ENCODE data around the gene ATP6V0C. TPM values are rescaled to one million over a fixed set of nuclear protein-coding genes. Genes with fewer than 3 reads are reported as not detected.
A peak's percentile ranks its signal among the peaks of the same experiment; 100 is the strongest.
"Not testable (repeated sequence)": the region's sequence is repeated elsewhere in the genome, so short reads cannot be mapped to it uniquely, and the experiment has no call there.

Gene ATP6V0C
- total RNA-seq, 2 donors from 2014 or later, result 218 to 230 TPM

GRCh38 chr16:2531696-2532493, 18.1 kb downstream of the ATP6V0C start:
- DNase-seq (peak; percentile 99), ATAC-seq (peak; percentile 86)
- intact Hi-C loops (cut with DNase I, micrococcal nuclease), result no loop called here

DNA sequence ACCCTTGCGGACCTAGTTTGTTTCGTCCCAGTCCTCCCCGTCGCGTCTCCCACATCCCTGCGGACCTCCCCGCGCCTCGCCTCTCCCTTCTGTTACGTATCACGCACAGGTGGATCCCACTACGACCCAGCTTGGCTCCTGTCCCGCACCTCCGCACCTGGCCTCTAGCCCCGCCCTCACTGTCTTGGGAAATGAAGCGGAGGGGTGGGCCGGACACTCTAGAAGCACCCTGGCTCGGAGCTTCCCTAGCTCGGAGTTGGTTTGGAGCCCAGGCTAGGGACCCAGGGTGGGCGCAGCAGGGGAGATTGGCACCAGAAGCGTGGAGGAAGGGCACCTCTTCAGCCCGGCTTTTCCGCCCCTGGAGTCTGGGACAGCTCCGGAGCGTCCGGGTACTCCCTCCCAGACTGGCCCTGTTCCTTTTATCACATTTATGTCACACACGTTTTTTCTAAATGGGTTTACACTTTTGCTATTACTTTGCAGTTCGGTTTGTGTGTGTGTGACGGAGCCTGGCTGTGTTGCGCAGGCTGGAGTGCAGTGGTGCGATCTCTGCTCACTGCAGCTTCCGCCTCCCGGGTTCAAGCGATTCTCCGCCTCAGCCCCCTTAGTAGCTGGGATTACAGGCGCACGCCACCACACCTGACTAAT, 18.9 kb downstream of the ATP6V0C start:
- intact Hi-C loops (cut with DNase I, micrococcal nuclease), result no loop called here
- DNase-seq (peak; percentile 89 to 91), ATAC-seq (peak; percentile 62)

GRCh38 chr16:2533142-2533755, 19.5 kb downstream of the ATP6V0C start:
- intact Hi-C loops (cut with DNase I, micrococcal nuclease); ATAC-seq: not testable (repeated sequence)
- peak in 1 of 2 donors; percentile 22 for DNase-seq

GRCh38 chr16:2533912-2534311, 20.2 kb downstream of the ATP6V0C start:
- peak in 1 of 2 donors; percentile 7 for DNase-seq
- intact Hi-C loops (cut with DNase I, micrococcal nuclease), result no loop called here
- no peak for ATAC-seq

GRCh38 chr16:2534335-2534734, 20.6 kb downstream of the ATP6V0C start:
- DNase-seq; intact Hi-C loops (cut with DNase I, micrococcal nuclease); ATAC-seq: not testable (repeated sequence)

DNA sequence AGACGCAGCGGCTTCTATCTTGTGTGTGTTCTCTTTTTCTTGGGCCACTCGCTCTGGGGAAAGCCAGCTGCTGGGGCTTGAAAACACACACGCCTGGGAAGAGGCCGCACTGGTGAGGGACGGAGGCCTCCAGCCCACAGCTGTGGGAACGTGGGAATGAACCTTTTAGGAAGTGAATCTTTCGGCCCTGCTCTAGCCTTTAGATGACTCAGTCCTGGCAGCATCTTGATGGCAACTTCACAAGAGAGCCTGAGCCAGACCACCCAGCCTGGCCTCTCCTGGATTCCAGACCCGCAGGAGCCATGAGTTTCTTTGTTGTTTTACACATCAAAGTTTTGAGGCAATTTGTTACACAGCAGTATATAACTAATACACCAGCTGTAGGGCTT, 21.9 kb downstream of the ATP6V0C start:
- ATAC-seq, result no peak
- intact Hi-C loops (cut with DNase I, micrococcal nuclease), result no loop called here

GRCh38 chr16:2537451-2538379, 24.0 kb downstream of the ATP6V0C start, which contains the start of gene PDPK1:
Gene PDPK1 (plus strand): TSS chr16:2538021. CDS start chr16:2538113, 92 bp downstream.
- DNase-seq, result peak; percentile 93 to 95
- ATAC-seq, result peak; percentile 81
- intact Hi-C loops (cut with DNase I, micrococcal nuclease), result no loop called here

More for the DNA sequence above, 21.9 kb downstream of the ATP6V0C start:
- DNase-seq, result peak in 1 of 2 donors; percentile 19

- peak in 1 of 2 donors; percentile 6 for DNase-seq
- intact Hi-C loops (cut with DNase I, micrococcal nuclease); ATAC-seq: not testable (repeated sequence)
Observed at GRCh38 chr16:2539192-2539844, 25.6 kb downstream of the ATP6V0C start.

DNA sequence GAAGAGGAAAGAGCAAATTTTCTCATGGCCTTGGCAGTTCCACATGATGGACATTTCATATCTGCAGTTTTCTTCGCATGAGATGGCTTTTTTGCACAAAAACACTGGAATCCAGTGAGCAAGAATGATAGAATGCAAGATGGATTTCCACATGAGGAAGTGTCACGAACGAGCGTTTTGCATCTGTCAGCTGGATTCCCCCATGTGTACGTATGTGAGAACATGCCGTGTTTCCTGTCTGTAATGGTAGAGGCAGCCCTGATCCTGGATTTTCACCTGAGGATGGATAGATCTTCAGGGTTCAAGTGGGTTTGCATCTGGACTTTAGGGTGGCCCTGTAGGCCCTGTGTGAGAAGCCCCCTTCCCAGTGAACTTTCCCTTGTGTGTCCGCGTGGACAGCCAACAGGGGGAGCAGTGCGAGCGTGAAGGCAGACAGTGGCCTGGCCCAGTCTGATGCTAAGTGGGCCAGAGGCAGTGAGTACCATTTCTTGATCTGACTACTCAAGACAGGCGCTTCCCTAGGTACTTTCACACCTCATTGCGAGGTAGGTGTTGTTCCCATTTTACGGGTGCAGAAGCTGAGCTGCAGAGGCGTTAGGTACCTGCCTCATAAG, 26.2 kb downstream of the ATP6V0C start:
- intact Hi-C loops (cut with DNase I, micrococcal nuclease); ATAC-seq: not testable (repeated sequence)
- DNase-seq, result peak in 1 of 2 donors; percentile 61

GRCh38 chr16:2540912-2541311, 27.2 kb downstream of the ATP6V0C start:
- ATAC-seq; intact Hi-C loops (cut with DNase I, micrococcal nuclease); DNase-seq: not testable (repeated sequence)

DNA sequence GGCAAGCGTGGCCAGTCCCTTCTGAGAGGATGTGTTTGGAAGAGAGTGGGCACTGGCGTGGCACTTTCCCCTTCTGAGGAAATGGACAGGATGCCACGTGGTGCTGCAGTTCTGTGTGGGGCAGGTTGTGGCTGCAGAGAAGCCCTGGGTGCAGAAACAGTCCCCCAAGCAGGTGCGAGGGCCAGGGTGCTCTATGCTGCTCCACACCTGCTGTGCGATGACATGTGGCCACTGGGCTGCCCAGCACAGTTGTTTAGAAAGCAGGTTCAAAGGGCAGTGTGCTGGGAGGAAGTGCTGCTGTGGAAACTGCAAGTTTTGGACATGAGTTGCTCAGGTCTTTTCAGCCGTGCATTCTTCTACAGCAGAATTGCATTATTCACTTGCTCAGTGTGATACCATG, 27.7 kb downstream of the ATP6V0C start:
- intact Hi-C loops (cut with DNase I, micrococcal nuclease), result not testable (repeated sequence)
- ATAC-seq (peak; percentile 52), DNase-seq (peak in 1 of 2 donors; percentile 56)

- DNase-seq; intact Hi-C loops (cut with DNase I, micrococcal nuclease): not testable (repeated sequence)
Observed at GRCh38 chr16:2543771-2544170, 30.0 kb downstream of the ATP6V0C start.

GRCh38 chr16:2550283-2550878, 36.6 kb downstream of the ATP6V0C start:
- DNase-seq; intact Hi-C loops (cut with DNase I, micrococcal nuclease): not testable (repeated sequence)
- peak; percentile 81 for ATAC-seq

More at GRCh38 chr16:2543771-2544170, 30.0 kb downstream of the ATP6V0C start:
- ATAC-seq, result not testable (repeated sequence)

DNA sequence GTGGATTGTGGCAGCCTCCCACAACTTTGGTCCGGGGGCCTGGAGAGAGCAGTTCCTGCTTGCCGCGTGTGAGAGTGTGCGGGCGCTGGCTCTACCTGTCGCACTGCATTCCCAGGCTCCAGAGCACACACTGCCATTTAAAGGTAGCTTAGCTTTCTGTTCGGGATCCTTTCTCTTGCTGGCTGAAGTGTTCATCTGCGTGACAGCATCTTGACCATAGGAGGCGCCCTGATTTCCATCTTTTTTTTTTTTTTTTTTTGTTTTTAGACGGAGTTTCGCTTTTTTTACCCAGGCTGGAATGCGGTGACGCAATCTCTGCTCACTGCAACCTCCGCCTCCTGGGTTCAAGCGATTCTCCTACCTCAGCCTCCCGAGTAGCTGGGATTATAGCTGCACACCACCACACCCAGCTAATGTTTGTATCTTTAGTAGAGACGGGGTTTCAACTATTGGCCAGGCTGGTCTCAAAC, 37.7 kb downstream of the ATP6V0C start:
- DNase-seq; intact Hi-C loops (cut with DNase I, micrococcal nuclease): not testable (repeated sequence)

DNA sequence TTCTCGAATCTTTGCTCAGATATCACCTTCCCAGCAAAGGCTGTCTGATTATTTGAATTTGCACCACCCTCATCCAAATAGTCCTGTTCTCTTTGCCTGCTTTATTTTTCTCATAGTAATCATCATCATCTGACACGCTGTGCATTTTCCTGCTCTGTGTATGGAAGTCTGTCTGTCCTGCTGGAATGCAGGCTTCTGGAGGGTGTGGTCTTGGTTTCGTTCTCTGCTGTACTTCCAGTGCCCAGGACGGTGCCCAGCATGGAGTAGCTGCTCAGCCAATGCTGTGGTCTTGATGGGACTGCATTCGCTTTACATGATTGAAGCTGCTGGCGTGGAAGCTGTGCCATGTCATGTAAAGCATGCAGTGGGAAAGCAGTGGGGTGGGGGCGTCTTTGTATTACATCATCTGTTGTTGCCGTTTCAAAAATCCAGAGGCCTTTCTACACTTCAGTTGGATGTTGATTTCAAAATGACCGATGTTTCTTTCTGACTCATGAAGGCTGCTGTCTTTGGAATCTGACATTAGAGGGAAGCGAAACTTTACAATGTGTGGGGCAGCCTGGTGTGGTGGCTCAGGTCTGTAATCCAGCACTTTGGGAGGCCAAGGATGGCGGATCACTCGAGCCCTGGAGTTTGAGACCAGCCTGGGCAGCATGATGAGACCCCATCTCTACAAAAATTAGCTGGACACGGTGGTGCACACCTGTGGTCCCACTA, 41.1 kb downstream of the ATP6V0C start:
- ATAC-seq; DNase-seq; intact Hi-C loops (cut with DNase I, micrococcal nuclease): not testable (repeated sequence)

More for the DNA sequence above, 37.7 kb downstream of the ATP6V0C start:
- peak; percentile 52 for ATAC-seq

DNA sequence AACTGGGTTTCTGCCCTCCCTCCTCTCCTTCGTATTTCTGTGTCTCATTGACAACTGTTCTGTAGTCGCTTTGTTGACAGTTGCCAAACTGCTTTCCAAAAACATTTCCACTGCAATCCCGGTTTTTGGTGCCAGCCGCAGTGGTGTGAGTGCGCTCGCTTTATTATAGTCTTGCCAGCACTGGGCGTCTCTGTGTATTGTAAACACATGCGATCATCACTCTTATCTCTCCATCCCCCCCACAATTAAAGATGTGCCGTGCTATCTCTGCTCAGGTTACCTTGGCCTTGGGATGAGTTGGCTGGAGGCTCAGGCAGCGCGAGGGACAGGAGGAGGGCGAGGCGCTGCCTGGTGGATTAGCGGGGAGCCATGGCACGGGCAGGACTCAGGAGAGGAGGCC, 43.4 kb downstream of the ATP6V0C start:
- DNase-seq; ATAC-seq; intact Hi-C loops (cut with DNase I, micrococcal nuclease): not testable (repeated sequence)

All from left colon (tissue), 2 donors.